GM12874 (cell line): ENCODE data around the gene ABHD5.

Source experiments
- CTCF ChIP-seq: IDR thresholded peaks from 2 replicates; pipeline ENCODE4 v1.5.1; 2011; ENCODE audit warnings: low read depth, mild to moderate bottlenecking, control low read depth, low read length, moderate library complexity; ENCODE audit not compliant: insufficient read depth

Gene ABHD5

GRCh38 chr3:43718296-43718695 lies 27.6 kb downstream of the ABHD5 start:
- no peak for TF ChIP-seq CTCF

- no peak for TF ChIP-seq CTCF
These were observed 32.5 kb downstream of the ABHD5 start for GRCh38 chr3:43723121-43723734.

DNA sequence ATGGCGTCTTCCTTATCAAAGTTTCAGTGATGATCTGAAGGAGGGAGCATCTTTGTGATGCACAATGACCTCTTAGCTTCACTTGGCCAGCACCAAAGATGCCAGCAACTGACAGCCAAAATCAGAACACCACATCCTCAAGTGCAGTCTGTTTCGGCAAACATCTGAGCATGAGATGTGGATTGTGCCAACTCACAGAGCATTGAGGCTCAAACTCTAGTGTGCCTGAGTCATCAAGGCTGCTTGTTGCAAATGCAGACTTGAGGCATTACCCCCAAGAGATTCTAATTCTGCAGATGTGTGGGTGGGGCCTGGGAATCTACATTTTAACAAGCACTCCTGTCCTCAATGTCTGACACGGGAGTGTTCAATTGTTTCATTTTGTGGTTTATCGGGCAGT lies 35.8 kb downstream of the ABHD5 start:
- no peak for TF ChIP-seq CTCF

DNA sequence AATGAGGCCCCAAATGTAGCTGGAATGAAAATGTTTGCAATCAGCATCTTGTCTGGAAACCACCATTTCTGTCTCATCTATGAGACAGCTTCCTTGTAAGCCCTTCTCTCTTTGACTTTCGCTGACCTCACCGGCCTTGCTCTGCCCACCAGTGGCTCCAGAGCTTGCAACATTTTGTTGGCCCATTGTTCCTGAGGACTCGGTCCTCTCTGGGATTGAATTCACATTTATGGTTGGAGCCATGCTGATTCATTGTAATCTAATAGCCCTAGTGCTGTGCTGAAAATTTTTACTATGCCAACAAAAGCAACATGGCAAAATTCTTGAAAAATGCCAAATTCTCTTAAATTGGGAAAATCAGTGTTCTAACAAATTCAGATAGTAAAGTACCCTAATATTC lies 37.2 kb downstream of the ABHD5 start:
- TF ChIP-seq CTCF, result no peak

DNA sequence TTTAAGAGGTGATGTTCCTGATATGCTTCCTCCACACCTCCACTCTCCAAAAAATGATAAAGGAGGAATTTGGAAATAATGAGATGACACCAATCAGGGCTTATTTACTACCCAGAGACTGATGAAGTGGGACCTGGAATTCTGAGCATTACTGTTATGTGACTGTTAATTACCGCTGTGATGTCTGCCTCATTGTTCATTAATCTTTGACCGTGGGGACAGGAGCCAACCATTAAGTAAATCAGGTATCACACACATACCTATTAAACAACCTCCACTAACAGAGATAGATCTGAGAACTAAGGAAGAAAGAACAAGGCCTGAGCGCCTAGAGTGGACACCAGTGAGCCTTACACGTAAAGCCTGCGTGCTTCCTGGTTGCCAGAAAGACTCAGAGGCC lies 37.7 kb downstream of the ABHD5 start:
- no peak for TF ChIP-seq CTCF

DNA sequence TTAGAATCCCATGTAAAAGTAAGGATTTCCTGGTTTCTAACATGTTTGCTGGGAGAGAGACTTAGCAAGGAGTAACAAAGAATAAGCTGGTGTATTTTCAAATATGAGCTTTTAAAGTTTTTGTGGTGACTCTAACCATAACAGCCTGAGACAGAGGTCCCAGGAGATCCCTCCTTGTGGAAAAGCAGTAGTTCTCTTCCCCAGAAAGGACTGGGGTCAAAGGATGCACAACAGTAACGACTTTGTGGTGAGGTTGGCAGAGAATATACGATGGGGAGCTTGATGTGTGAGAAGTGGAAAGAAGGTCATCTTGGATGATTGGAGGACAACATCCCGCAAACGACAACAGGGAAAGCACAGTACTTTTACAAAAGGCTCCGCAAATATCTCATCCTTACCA lies 38.2 kb downstream of the ABHD5 start:
- no peak for TF ChIP-seq CTCF

GRCh38 chr3:43729707-43730414 lies 39.1 kb downstream of the ABHD5 start:
- TF ChIP-seq CTCF, result no peak
